GM23338 (cell line): ENCODE data around the gene DNAJC12. TPM values are rescaled to one million over a fixed set of nuclear protein-coding genes. Genes with fewer than 3 reads are reported as not detected.

Experiments used
- ATAC-seq: fragments of 200-7000 bp; cut with Tn5 transposase; 3 replicates; pipeline ENCODE4 v1.9.1; 2020
- DNase-seq: peaks from one replicate; pipeline ENCODE4 v3.0.0-alpha.2; 2015; ENCODE audit warnings: low spot score
- H2AFZ ChIP-seq: fragments of 200-600 bp; sonication (generic); 2 replicates; pipeline ENCODE4 v1.8.0; 2016; ENCODE audit warnings: antibody characterized with exemption, mild to moderate bottlenecking, moderate library complexity
- H3F3A ChIP-seq: fragments of 200-600 bp; sonication (generic); replicated peaks from 2 replicates; pipeline ENCODE4 v1.8.0; 2017; ENCODE audit warnings: antibody characterized with exemption, mixed run types, low read depth
- H3K27ac ChIP-seq: fragments of 200-600 bp; sonication (generic); 2 replicates; pipeline ENCODE4 v1.6.1; 2016; ENCODE audit warnings: low read depth
- H3K27me3 ChIP-seq: fragments of 200-600 bp; sonication (generic); 2 replicates; pipeline ENCODE4 v1.8.0; 2016; ENCODE audit warnings: mild to moderate bottlenecking, mixed run types, moderate library complexity; ENCODE audit not compliant: insufficient read depth
- H3K36me3 ChIP-seq: fragments of 200-600 bp; sonication (generic); 2 replicates; pipeline ENCODE4 v1.8.0; 2016; ENCODE audit warnings: mild to moderate bottlenecking; ENCODE audit not compliant: insufficient read depth
- H3K4me1 ChIP-seq: fragments of 200-600 bp; sonication (generic); 2 replicates; pipeline ENCODE4 v1.8.0; 2016; ENCODE audit warnings: mild to moderate bottlenecking, moderate library complexity; ENCODE audit not compliant: insufficient read depth
- H3K4me2 ChIP-seq: fragments of 200-600 bp; sonication (generic); 2 replicates; pipeline ENCODE4 v1.7.1; 2017; ENCODE audit warnings: mixed run types
- H3K4me3 ChIP-seq: fragments of 200-600 bp; sonication (generic); 2 replicates; pipeline ENCODE4 v1.6.1; 2016; ENCODE audit warnings: mixed run types
- H3K79me2 ChIP-seq: fragments of 200-600 bp; sonication (generic); replicated peaks from 2 replicates; pipeline ENCODE4 v1.8.0; 2017; ENCODE audit warnings: mild to moderate bottlenecking; ENCODE audit not compliant: insufficient read depth
- H3K9me2 ChIP-seq: fragments of 200-600 bp; sonication (generic); 2 replicates; pipeline ENCODE4 v1.8.0; 2017; ENCODE audit not compliant: insufficient read depth
- H4K20me1 ChIP-seq: fragments of 200-600 bp; sonication (generic); replicated peaks from 2 replicates; pipeline ENCODE4 v1.8.0; 2017; ENCODE audit warnings: mild to moderate bottlenecking; ENCODE audit not compliant: insufficient read depth
- H3K27ac Mint-ChIP-seq: 2 replicates; pipeline ENCODE4 v1.8.0; 2020; ENCODE audit warnings: inconsistent platforms, mild to moderate bottlenecking, moderate library complexity, mixed read lengths
- H3K27me3 Mint-ChIP-seq: 3 replicates; pipeline ENCODE4 v1.8.0; 2022; ENCODE audit warnings: low read depth, mild to moderate bottlenecking, moderate library complexity, mixed read lengths, inconsistent platforms; ENCODE audit not compliant: insufficient read depth, poor library complexity
- H3K36me3 Mint-ChIP-seq: 3 replicates; pipeline ENCODE4 v1.8.0; 2021; ENCODE audit warnings: low read depth, mild to moderate bottlenecking, inconsistent platforms, moderate library complexity, mixed read lengths
- H3K4me1 Mint-ChIP-seq: 3 replicates; pipeline ENCODE4 v1.8.0; 2020; ENCODE audit warnings: mild to moderate bottlenecking, inconsistent platforms, mixed read lengths
- H3K4me3 Mint-ChIP-seq: 3 replicates; pipeline ENCODE4 v1.8.0; 2021; ENCODE audit warnings: moderate library complexity, mild to moderate bottlenecking, inconsistent platforms, mixed read lengths
- H3K9me3 Mint-ChIP-seq: 3 replicates; pipeline ENCODE4 v1.8.0; 2020; ENCODE audit warnings: moderate library complexity, mild to moderate bottlenecking, inconsistent platforms, mixed read lengths
- CREB1 ChIP-seq: fragments of 250-450 bp; sonication (Bioruptor Pico); IDR thresholded peaks from 2 replicates; pipeline ENCODE4 v1.5.0; 2020; ENCODE audit warnings: low read depth, mild to moderate bottlenecking, moderate library complexity
- CTCF ChIP-seq, 2 experiments: fragments of 200-600 bp in 1 of 2; sonication (generic) in 1 of 2; conservative IDR thresholded peaks; 2 replicates each; pipeline versions ENCODE4 v1.5.1 to v1.6.1; 2016 to 2017; ENCODE audit warnings: antibody characterized with exemption in 2 of 2, low read depth in 2 of 2, mild to moderate bottlenecking in 2 of 2, moderate library complexity in 1 of 2
- ETS1 ChIP-seq: IDR thresholded peaks from 2 replicates; pipeline ENCODE4 v1.6.1; 2016; ENCODE audit warnings: antibody characterized with exemption
- EZH2 ChIP-seq: fragments of 200-600 bp; sonication (generic); IDR thresholded peaks from one replicate; pipeline ENCODE4 v1.8.0; 2017; ENCODE audit warnings: antibody characterized with exemption, mild to moderate bottlenecking, low read depth; ENCODE audit not compliant: unreplicated experiment
- JUNB ChIP-seq: IDR thresholded peaks from one replicate; pipeline ENCODE4 v1.6.1; 2016; ENCODE audit warnings: antibody characterized with exemption; ENCODE audit not compliant: unreplicated experiment
- NANOG ChIP-seq: IDR thresholded peaks from 2 replicates; pipeline ENCODE4 v1.6.1; 2016; ENCODE audit warnings: antibody characterized with exemption, borderline replicate concordance
- POLR2AphosphoS5 ChIP-seq: IDR thresholded peaks from 2 replicates; pipeline ENCODE4 v1.6.1; 2016; ENCODE audit warnings: antibody characterized with exemption, low read depth
- REST ChIP-seq: IDR thresholded peaks from one replicate; pipeline ENCODE4 v1.6.1; 2018; ENCODE audit warnings: antibody characterized with exemption; ENCODE audit not compliant: unreplicated experiment
- STAT1 ChIP-seq: IDR thresholded peaks from one replicate; pipeline ENCODE4 v1.6.1; 2016; ENCODE audit warnings: antibody characterized with exemption; ENCODE audit not compliant: unreplicated experiment
- ZNF114 ChIP-seq: fragments of 250-450 bp; sonication (Bioruptor Pico); IDR thresholded peaks from 2 replicates; pipeline ENCODE4 v1.5.0; 2020; ENCODE audit warnings: mild to moderate bottlenecking, moderate library complexity
- ZNF462 ChIP-seq: fragments of 250-450 bp; sonication (Bioruptor Pico); IDR thresholded peaks from 2 replicates; pipeline ENCODE4 v1.5.0; 2020; ENCODE audit warnings: mild to moderate bottlenecking, moderate library complexity
- polyA plus RNA-seq: library from polyadenylated mRNA; unstranded; fragments of >200 nt; fragmentation: Nextera tagmentation; extraction: Ambion mirVana; gene quantifications from 2 replicates; pipeline ENCODE4 v1.2.1, GENCODE V29; 2016
- total RNA-seq: library from RNA; depleted of rRNA; stranded (reverse); fragments of >200 nt; shearing (Covaris generic); gene quantifications from 2 replicates; pipeline ENCODE4 v1.2.3, GENCODE V29; 2014

The DNAJC12 gene
- total and polyA plus RNA-seq, 2 experiments from 2014 or later = 2.2 to 4.5 TPM

- Histone ChIP-seq H3K27me3 (no peaks in the 10 kb centered on the region), H3K27ac (no peak overlapping the region), H4K20me1 (no peaks in the 10 kb centered on the region), H3K9me2 (no peaks in the 10 kb centered on the region), H3K4me3 (no peak overlapping the region), H3F3A (no peaks in the 10 kb centered on the region), H2AFZ (no peak overlapping the region), H3K4me2 (no peak overlapping the region), H3K4me1 (peaks cover 35% of the 10 kb centered on the region), H3K36me3 (no peaks in the 10 kb centered on the region), H3K79me2 (no peaks in the 10 kb centered on the region)
- Mint-ChIP-seq H3K9me3 (no peaks in the 10 kb centered on the region), H3K27me3 (peaks cover 5% of the 10 kb centered on the region), H3K4me3 (no peak overlapping the region), H3K36me3 (no peaks in the 10 kb centered on the region), H3K27ac (no peak overlapping the region), H3K4me1 (peaks cover 38% of the 10 kb centered on the region)
- TF ChIP-seq JUNB (no peak), ZNF462 (CRISPR knock-in tag) (no peak), STAT1 (no peak), CTCF (conservative IDR thresholded peaks at IDR 0.05; ENCODE audit: low read depth in 2 of 2) (no peak), ETS1 (no peak), NANOG (no peak), CREB1 (CRISPR knock-in tag) (no peak), EZH2 (no peak), ZNF114 (CRISPR knock-in tag) (no peak), REST (no peak), POLR2AphosphoS5 (no peak)
- no peak for ATAC-seq
- no peak for DNase-seq
Measured at GRCh38 chr10:67792653-67793052, 45.3 kb downstream of the DNAJC12 start.
